Thyroid gland (tissue), 4 donors: ENCODE data around the gene PSMG4. TPM values are rescaled to one million over a fixed set of nuclear protein-coding genes. Genes with fewer than 3 reads are reported as not detected.

Experiments
- DNase-seq, 2 donors: peaks; one replicate each; pipeline ENCODE4 v3.0.0-alpha.2; 2019
- H3K27ac ChIP-seq, 3 donors: fragments of 200-600 bp; sonication (generic); 1 replicate in 2 of 3; 2 replicates in 1 of 3; pipeline ENCODE4 v1.5.1; 2016 to 2019; ENCODE audit warnings: mild to moderate bottlenecking in 1 of 3, moderate library complexity in 1 of 3
- H3K27me3 ChIP-seq: fragments of 200-600 bp; sonication (generic); one replicate; pipeline ENCODE4 v1.5.1; 2019
- H3K36me3 ChIP-seq, 2 donors: fragments of 200-600 bp; sonication (generic); one replicate each; pipeline ENCODE4 v1.5.1; 2016 to 2019
- H3K4me1 ChIP-seq, 2 donors: fragments of 200-600 bp; sonication (generic); one replicate each; pipeline ENCODE4 v1.5.1; 2017 to 2019
- H3K4me3 ChIP-seq, 3 donors: fragments of 200-600 bp; sonication (generic); replicated peaks in 1 of 3; 1 replicate in 2 of 3; 2 replicates in 1 of 3; pipeline ENCODE4 v1.5.1; 2016; ENCODE audit warnings: mild to moderate bottlenecking in 1 of 3
- H3K9me3 ChIP-seq: fragments of 200-600 bp; sonication (generic); one replicate; pipeline ENCODE4 v1.5.1; 2017
- POLR2A ChIP-seq, 2 donors: fragments of 450-650 bp; IDR thresholded peaks; one replicate each; pipeline ENCODE4 v1.6.1; 2017; ENCODE audit warnings: antibody characterized with exemption in 2 of 2, mild to moderate bottlenecking in 2 of 2, moderate library complexity in 1 of 2
- WGBS, 2 donors: methylation state at CpG; one replicate each; pipeline ENCODE4 v1.1.5; 2017; 5-methylcytosine and 5-hydroxymethylcytosine counted together
- intact Hi-C: fragments of 100-400 bp; cut with DNase I; formaldehyde crosslinking; loops from one replicate; pipeline ENCODE4 v1.15.1; 2023
- total RNA-seq, 4 donors: library from RNA; depleted of rRNA; stranded (reverse); fragments of >200 nt; gene quantifications; one replicate each; pipeline ENCODE4 v1.2.3, GENCODE V29; 2016
- TF ChIP-seq, protein P1 (sequence below), 6 experiments: fragments of 200-600 bp in 3 of 6; fragments of 450-650 bp in 3 of 6; sonication (generic) in 3 of 6; IDR thresholded peaks; one replicate each; pipeline ENCODE4 v1.5.1; 2016 to 2019; ENCODE audit warnings: antibody characterized with exemption in 6 of 6, mild to moderate bottlenecking in 2 of 6, inconsistent platforms in 1 of 6, moderate library complexity in 1 of 6

PSMG4 gene
- total RNA-seq, 4 donors from 2014 or later, result 19.6 to 41.8 (median 34.4) TPM

GRCh38 chr6:3287976-3288707 lies 29.4 kb downstream of the PSMG4 start:
- 93 to 96% methylated on average over 17 of the region's 17 CpGs for WGBS, 2 donors
- H3K9me3 ChIP-seq, result no peaks in the 10 kb centered on the region
- no peak overlapping the region for H3K27ac ChIP-seq
- H3K4me3 ChIP-seq, result no peak overlapping the region
- H3K27me3 ChIP-seq, result no peaks in the 10 kb centered on the region
- H3K4me1 ChIP-seq, result no peaks in the 10 kb centered on the region
- intact Hi-C loops, result no loop called here
- no peaks in the 10 kb centered on the region for H3K36me3 ChIP-seq
- no peak for DNase-seq
- no peak for TF ChIP-seq POLR2A (IDR thresholded peaks at IDR 0.05)
- TF ChIP-seq, protein P1, sequence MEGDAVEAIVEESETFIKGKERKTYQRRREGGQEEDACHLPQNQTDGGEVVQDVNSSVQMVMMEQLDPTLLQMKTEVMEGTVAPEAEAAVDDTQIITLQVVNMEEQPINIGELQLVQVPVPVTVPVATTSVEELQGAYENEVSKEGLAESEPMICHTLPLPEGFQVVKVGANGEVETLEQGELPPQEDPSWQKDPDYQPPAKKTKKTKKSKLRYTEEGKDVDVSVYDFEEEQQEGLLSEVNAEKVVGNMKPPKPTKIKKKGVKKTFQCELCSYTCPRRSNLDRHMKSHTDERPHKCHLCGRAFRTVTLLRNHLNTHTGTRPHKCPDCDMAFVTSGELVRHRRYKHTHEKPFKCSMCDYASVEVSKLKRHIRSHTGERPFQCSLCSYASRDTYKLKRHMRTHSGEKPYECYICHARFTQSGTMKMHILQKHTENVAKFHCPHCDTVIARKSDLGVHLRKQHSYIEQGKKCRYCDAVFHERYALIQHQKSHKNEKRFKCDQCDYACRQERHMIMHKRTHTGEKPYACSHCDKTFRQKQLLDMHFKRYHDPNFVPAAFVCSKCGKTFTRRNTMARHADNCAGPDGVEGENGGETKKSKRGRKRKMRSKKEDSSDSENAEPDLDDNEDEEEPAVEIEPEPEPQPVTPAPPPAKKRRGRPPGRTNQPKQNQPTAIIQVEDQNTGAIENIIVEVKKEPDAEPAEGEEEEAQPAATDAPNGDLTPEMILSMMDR (IDR thresholded peaks at IDR 0.05), result no peak

- no peaks in the 10 kb centered on the region for H3K36me3 ChIP-seq
- 87 to 89% methylated on average over 6 to 13 of the region's 21 CpGs for WGBS, 2 donors
- H3K4me1 ChIP-seq, result no peaks in the 10 kb centered on the region
- intact Hi-C loops, result no loop called here
- H3K27me3 ChIP-seq, result no peaks in the 10 kb centered on the region
- no peak overlapping the region for H3K4me3 ChIP-seq
- H3K27ac ChIP-seq, result no peak overlapping the region
- TF ChIP-seq, protein P1 (IDR thresholded peaks at IDR 0.05), result no peak
- no peak for TF ChIP-seq POLR2A (IDR thresholded peaks at IDR 0.05)
- no peak for DNase-seq
- H3K9me3 ChIP-seq, result no peaks in the 10 kb centered on the region
Observed at GRCh38 chr6:3288711-3289663, 30.2 kb downstream of the PSMG4 start.

DNA sequence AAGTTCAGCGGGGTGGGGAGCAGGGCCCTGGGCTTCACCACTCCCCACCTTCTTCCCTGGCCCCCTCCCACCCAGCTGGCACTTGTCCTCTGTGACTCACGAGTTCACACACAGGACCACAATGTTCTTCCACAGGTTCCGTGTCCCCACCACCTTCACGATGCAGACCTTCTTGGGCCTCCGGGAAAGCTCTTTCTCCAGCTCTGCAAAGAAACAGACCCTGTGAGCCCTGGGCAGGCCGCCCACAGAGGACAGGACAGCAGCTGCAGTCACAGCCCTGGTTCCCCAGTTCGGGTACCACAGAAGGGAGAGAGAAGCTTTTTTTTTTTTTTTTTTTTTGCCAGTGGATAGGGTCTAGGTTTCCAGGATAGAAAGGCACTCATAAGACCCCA lies 30.9 kb downstream of the PSMG4 start:
- Histone ChIP-seq H3K9me3 (no peaks in the 10 kb centered on the region), H3K4me3 (no peak overlapping the region), H3K27me3 (no peaks in the 10 kb centered on the region), H3K27ac (no peak overlapping the region), H3K4me1 (no peaks in the 10 kb centered on the region), H3K36me3 (no peaks in the 10 kb centered on the region)
- TF ChIP-seq, protein P1 (IDR thresholded peaks at IDR 0.05), result no peak
- no peak for TF ChIP-seq POLR2A (IDR thresholded peaks at IDR 0.05)
- no peak for DNase-seq
- WGBS, 2 donors, result 85 to 91% methylated on average over 7 of the region's 7 CpGs
- intact Hi-C loops, result no loop called here

DNA sequence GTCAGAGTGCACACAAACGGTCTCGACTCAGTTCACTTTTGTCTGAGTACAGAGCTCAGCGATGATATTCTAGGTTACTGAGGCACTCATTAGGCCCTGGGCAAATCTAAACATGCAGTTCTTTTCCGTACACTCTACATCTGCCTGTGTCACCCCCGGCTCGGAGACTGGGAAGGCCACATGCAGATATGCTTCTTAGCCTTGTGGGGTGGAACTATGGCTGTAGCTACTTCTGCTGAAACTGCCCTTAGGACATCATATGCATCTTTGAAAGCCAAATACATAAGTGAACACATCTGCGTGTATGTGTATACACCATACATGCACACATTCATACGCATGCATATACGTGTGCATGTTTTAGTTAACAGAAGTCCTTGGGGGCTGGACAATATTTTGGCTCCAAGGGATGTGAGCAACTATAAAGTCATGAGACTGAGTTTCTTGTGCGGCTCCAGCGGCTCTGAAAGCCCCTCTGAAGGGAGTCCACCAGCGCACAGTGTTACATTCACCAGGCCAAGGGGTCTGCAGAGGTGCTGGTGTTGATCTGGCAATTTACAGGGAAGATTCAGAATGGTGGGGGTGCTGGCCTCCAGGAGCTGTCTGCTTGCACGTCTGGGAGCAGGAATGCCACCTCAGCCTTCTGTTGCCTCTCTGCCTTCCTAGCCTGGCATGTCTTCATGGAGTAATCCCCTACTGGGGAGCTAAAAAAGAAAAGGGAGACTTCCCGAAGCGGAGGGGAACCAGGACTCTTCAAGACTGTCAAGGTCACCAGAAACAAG lies 31.6 kb downstream of the PSMG4 start:
- DNase-seq, result no peak

More for the DNA sequence above, 31.6 kb downstream of the PSMG4 start:
- H3K36me3 ChIP-seq, result no peaks in the 10 kb centered on the region
- 80 to 90% methylated on average over 12 to 15 of the region's 15 CpGs for WGBS, 2 donors
- no peaks in the 10 kb centered on the region for H3K4me1 ChIP-seq
- intact Hi-C loops, result no loop called here
- no peak overlapping the region for H3K4me3 ChIP-seq
- H3K9me3 ChIP-seq, result no peaks in the 10 kb centered on the region
- H3K27ac ChIP-seq, result no peak overlapping the region
- no peak for TF ChIP-seq POLR2A (IDR thresholded peaks at IDR 0.05)
- TF ChIP-seq, protein P1 (IDR thresholded peaks at IDR 0.05), result no peak
- no peaks in the 10 kb centered on the region for H3K27me3 ChIP-seq
